Endothelial cell of umbilical vein (primary cell): Measurements from ENCODE around the gene ADGRE1. TPM values are rescaled to one million over a fixed set of nuclear protein-coding genes. Genes with fewer than 3 reads are reported as not detected.

Source experiments
- BruUV-seq: library from RNA; stranded (reverse); fragments of 400-500 nt; replicated peaks from 2 replicates; lab custom pipeline; 2021; lab: Mats Ljungman, UMichigan
- CTCF ChIA-PET: fragments of 300-600, 350-600 bp; sonication (Branson Sonifier 250); formaldehyde crosslinking; loops from one replicate; lab custom pipeline; 2021; ENCODE audit warnings: antibody characterized with exemption, inconsistent platforms; lab: Charles Lee
- POLR2A ChIA-PET: fragments of 300-600, 350-600 bp; sonication (Branson Sonifier 250); formaldehyde crosslinking; loops from one replicate; lab custom pipeline; 2021; ENCODE audit warnings: antibody characterized with exemption, inconsistent platforms; lab: Charles Lee
- DNase-seq: peaks from one replicate; pipeline ENCODE4 v3.0.0-alpha.2; 2011; ENCODE audit warnings: low read depth, low spot score
- FAIRE-seq: peaks from 2 replicates; lab custom pipeline; 2011; peaks lifted over from hg19 to GRCh38; lab: Jason Lieb, UNC
- H2AFZ ChIP-seq: 2 replicates; pipeline ENCODE4 v1.6.0; 2012; ENCODE audit warnings: low read depth, low read length, control low read depth, inconsistent platforms
- H3K27ac ChIP-seq: 2 replicates; pipeline ENCODE4 v1.5.1; 2011; ENCODE audit warnings: low read depth, mild to moderate bottlenecking, control low read depth, low read length, moderate library complexity; ENCODE audit not compliant: insufficient read depth
- H3K27me3 ChIP-seq, 2 experiments: 2 replicates each; pipeline versions ENCODE4 v1.6.0 to v1.6.1; 2011; ENCODE audit warnings: low read length in 2 of 2, mixed read lengths in 1 of 2; ENCODE audit not compliant: control insufficient read depth in 2 of 2, insufficient read depth in 2 of 2
- H3K36me3 ChIP-seq, 2 experiments: 2 replicates in 1 of 2; 3 replicates in 1 of 2; pipeline ENCODE4 v1.5.1; 2011; ENCODE audit warnings: low read length in 2 of 2, mild to moderate bottlenecking in 1 of 2, moderate library complexity in 1 of 2; ENCODE audit not compliant: control insufficient read depth in 2 of 2, insufficient read depth in 2 of 2; ENCODE audit errors: extremely low read depth in 1 of 2
- H3K4me1 ChIP-seq: 3 replicates; pipeline ENCODE4 v1.5.1; 2011; ENCODE audit warnings: mild to moderate bottlenecking, low read length; ENCODE audit not compliant: control insufficient read depth, insufficient read depth; ENCODE audit errors: extremely low read depth
- H3K4me2 ChIP-seq: 2 replicates; pipeline ENCODE4 v1.6.1; 2011; ENCODE audit warnings: low read length, control low read depth, mixed read lengths; ENCODE audit not compliant: insufficient read depth
- H3K4me3 ChIP-seq, 3 experiments: fragments of 200-600 bp in 1 of 3; sonication (generic), shearing (Covaris generic) in 1 of 3; replicated peaks in 1 of 3; 2 replicates each; pipeline ENCODE4 v1.5.1; 2011 to 2016; ENCODE audit warnings: control low read depth in 3 of 3, low read length in 3 of 3, mild to moderate bottlenecking in 2 of 3, inconsistent platforms in 1 of 3, low read depth in 1 of 3, moderate library complexity in 1 of 3; ENCODE audit not compliant: insufficient read depth in 1 of 3
- H3K79me2 ChIP-seq: 2 replicates; pipeline ENCODE4 v1.6.0; 2012; ENCODE audit warnings: low read length, inconsistent platforms; ENCODE audit not compliant: control insufficient read depth, insufficient read depth
- H3K9ac ChIP-seq: replicated peaks from 2 replicates; pipeline ENCODE3; 2011; ENCODE audit warnings: low read length, control low read depth; ENCODE audit not compliant: insufficient read depth; ENCODE audit errors: extremely low read depth
- H3K9me1 ChIP-seq: replicated peaks from 3 replicates; pipeline ENCODE4 v1.6.0; 2011; ENCODE audit warnings: mild to moderate bottlenecking, low read length; ENCODE audit not compliant: control insufficient read depth, insufficient read depth; ENCODE audit errors: extremely low read depth
- H3K9me3 ChIP-seq: replicated peaks from 2 replicates; pipeline ENCODE4 v1.5.1; 2012; ENCODE audit warnings: low read length, inconsistent platforms; ENCODE audit not compliant: control insufficient read depth, insufficient read depth
- H4K20me1 ChIP-seq: replicated peaks from 2 replicates; pipeline ENCODE3; 2011; ENCODE audit warnings: mild to moderate bottlenecking, low read length; ENCODE audit not compliant: control insufficient read depth, insufficient read depth; ENCODE audit errors: extremely low read depth
- EZH2 ChIP-seq: IDR thresholded peaks from 2 replicates; pipeline ENCODE4 v1.6.1; 2012; ENCODE audit warnings: borderline replicate concordance, low read depth, mild to moderate bottlenecking, moderate library complexity, low read length, inconsistent platforms; ENCODE audit not compliant: severe bottlenecking
- FOS ChIP-seq: IDR thresholded peaks from 2 replicates; pipeline ENCODE4 v1.6.1; 2011; ENCODE audit warnings: mild to moderate bottlenecking, low read length, moderate library complexity, borderline replicate concordance; ENCODE audit not compliant: insufficient read depth
- GATA2 ChIP-seq: IDR thresholded peaks from 2 replicates; pipeline ENCODE4 v1.7.0; 2011; ENCODE audit warnings: low read depth, mild to moderate bottlenecking, moderate library complexity, mixed read lengths, low read length; ENCODE audit not compliant: insufficient read length, insufficient read depth
- JUN ChIP-seq: IDR thresholded peaks from 2 replicates; pipeline ENCODE4 v1.6.1; 2011; ENCODE audit warnings: borderline replicate concordance, low read depth; ENCODE audit not compliant: insufficient read length, insufficient read depth
- MYC ChIP-seq: IDR thresholded peaks from one replicate; pipeline ENCODE4 v1.6.1; 2011; ENCODE audit warnings: mild to moderate bottlenecking, low read depth, low read length
- POLR2A ChIP-seq: IDR thresholded peaks from 2 replicates; pipeline ENCODE4 v1.6.1; 2012; ENCODE audit warnings: low read depth, mild to moderate bottlenecking, control low read depth, low read length
- POLR2AphosphoS5 ChIP-seq: IDR thresholded peaks from 2 replicates; pipeline ENCODE4 v1.6.1; 2012; ENCODE audit warnings: low read depth, mild to moderate bottlenecking, control low read depth, low read length, moderate library complexity; ENCODE audit not compliant: insufficient read depth
- dilution Hi-C: fragments of 300-500 bp; cut with MboI; formaldehyde crosslinking; loops from one replicate; pipeline ENCODE4 v1.15.0; 2019; ENCODE audit warnings: low sequenced_read_pairs; ENCODE audit not compliant: extremely low pct_ligation_motif_present
- intact Hi-C: fragments of 100-400 bp; cut with micrococcal nuclease; formaldehyde crosslinking; loops from one replicate; pipeline ENCODE4 v1.10.0; 2022
- polyA plus RNA-seq, 4 experiments: library from polyadenylated mRNA; depleted of rRNA in 3 of 4; stranded (reverse) in 3 of 4; unstranded in 1 of 4; fragments of >200 nt; gene quantifications; 2 replicates each; pipeline versions ENCODE4 v1.2.1 to v1.2.3, GENCODE V29; 2011 to 2012; ENCODE audit warnings: missing spikeins in 1 of 4
- total RNA-seq: library from RNA; stranded (reverse); gene quantifications from 2 replicates; pipeline ENCODE4 v1.2.3, GENCODE V29; 2021
- TF ChIP-seq, protein P1 (sequence below): IDR thresholded peaks from 2 replicates; pipeline ENCODE4 v1.6.1; 2011; ENCODE audit not compliant: insufficient read depth, insufficient read length
- TF ChIP-seq, protein P2 (sequence below), 2 donors: IDR thresholded peaks; 1 replicate in 1 of 2; 2 replicates in 1 of 2; pipeline ENCODE4 v1.5.1; 2011; ENCODE audit warnings: low read length in 2 of 2, mild to moderate bottlenecking in 2 of 2, moderate library complexity in 2 of 2, control low read depth in 1 of 2, inconsistent platforms in 1 of 2, low read depth in 1 of 2; ENCODE audit not compliant: insufficient read depth in 1 of 2; ENCODE audit errors: extremely low read depth in 1 of 2

ADGRE1 gene
- total and polyA plus RNA-seq, 2 donors (not counting 3 experiments of a cell fraction or from before 2014, with no cell fraction given), result not detected

DNA sequence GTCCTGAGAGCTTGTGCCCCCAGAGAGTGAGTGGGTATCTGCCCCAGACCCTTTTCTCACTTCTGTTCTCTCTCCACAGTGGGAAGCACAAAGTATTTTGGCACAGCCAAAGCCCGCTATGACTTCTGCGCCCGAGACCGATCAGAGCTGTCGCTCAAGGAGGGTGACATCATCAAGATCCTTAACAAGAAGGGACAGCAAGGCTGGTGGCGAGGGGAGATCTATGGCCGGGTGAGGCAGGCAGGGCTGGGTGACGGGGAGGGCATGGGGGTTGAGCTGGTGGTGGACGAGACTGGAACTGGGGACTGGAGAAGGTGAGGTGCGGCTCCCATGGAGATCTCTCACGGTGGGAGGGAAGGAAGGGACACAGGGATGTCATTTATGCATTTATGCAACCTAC lies 33.5 kb upstream of the ADGRE1 start:
- H3K4me3 ChIP-seq, result no peak overlapping the region
- FAIRE-seq, result no peak
- dilution Hi-C loops (no loop called here), intact Hi-C loops (no loop called here)
- POLR2A ChIA-PET, result no interaction called here
- no peaks in the 10 kb centered on the region for H3K36me3 ChIP-seq
- no TSS peak for BruUV-seq
- no peak overlapping the region for H3K4me2 ChIP-seq
- no peak overlapping the region for H3K27ac ChIP-seq
- no peak for TF ChIP-seq FOS
- TF ChIP-seq, protein P1, sequence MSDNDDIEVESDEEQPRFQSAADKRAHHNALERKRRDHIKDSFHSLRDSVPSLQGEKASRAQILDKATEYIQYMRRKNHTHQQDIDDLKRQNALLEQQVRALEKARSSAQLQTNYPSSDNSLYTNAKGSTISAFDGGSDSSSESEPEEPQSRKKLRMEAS, result no peak
- TF ChIP-seq JUN, result no peak
- no peak for TF ChIP-seq EZH2
- no peak for TF ChIP-seq POLR2A
- no peak for TF ChIP-seq MYC
- TF ChIP-seq POLR2AphosphoS5, result no peak
- TF ChIP-seq, protein P2, sequence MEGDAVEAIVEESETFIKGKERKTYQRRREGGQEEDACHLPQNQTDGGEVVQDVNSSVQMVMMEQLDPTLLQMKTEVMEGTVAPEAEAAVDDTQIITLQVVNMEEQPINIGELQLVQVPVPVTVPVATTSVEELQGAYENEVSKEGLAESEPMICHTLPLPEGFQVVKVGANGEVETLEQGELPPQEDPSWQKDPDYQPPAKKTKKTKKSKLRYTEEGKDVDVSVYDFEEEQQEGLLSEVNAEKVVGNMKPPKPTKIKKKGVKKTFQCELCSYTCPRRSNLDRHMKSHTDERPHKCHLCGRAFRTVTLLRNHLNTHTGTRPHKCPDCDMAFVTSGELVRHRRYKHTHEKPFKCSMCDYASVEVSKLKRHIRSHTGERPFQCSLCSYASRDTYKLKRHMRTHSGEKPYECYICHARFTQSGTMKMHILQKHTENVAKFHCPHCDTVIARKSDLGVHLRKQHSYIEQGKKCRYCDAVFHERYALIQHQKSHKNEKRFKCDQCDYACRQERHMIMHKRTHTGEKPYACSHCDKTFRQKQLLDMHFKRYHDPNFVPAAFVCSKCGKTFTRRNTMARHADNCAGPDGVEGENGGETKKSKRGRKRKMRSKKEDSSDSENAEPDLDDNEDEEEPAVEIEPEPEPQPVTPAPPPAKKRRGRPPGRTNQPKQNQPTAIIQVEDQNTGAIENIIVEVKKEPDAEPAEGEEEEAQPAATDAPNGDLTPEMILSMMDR (IDR thresholded peaks at IDR 0.05; ENCODE audit: extremely low read depth in 1 of 2, insufficient read depth in 1 of 2, low read depth in 1 of 2, low read length in 2 of 2), result no peak
- TF ChIP-seq GATA2, result no peak
- H3K9me1 ChIP-seq, result no peaks in the 10 kb centered on the region
- H2AFZ ChIP-seq, result no peak overlapping the region
- no peak for DNase-seq
- CTCF ChIA-PET, result no interaction called here
- H3K27me3 ChIP-seq, result no peaks in the 10 kb centered on the region
- H3K79me2 ChIP-seq, result no peaks in the 10 kb centered on the region
- H4K20me1 ChIP-seq, result no peaks in the 10 kb centered on the region
- H3K9me3 ChIP-seq, result no peaks in the 10 kb centered on the region
- H3K9ac ChIP-seq, result no peak overlapping the region
- H3K4me1 ChIP-seq, result no peaks in the 10 kb centered on the region
